Lung microvascular endothelial cell (primary cell): ENCODE results near the gene GABBR2. TPM values are rescaled to one million over a fixed set of nuclear protein-coding genes. Genes with fewer than 3 reads are reported as not detected.

Experiments
- DNase-seq, 2 donors: peaks; one replicate each; pipeline versions ENCODE4 v3.0.0 to v3.0.0-alpha.2; 2010; ENCODE audit warnings: low read depth in 2 of 2
- total RNA-seq: library from RNA; depleted of rRNA; stranded (reverse); fragments of >200 nt; gene quantifications from 2 replicates; pipeline ENCODE4 v1.2.1, GENCODE V29; 2014

Gene GABBR2
- total RNA-seq, 1 donor from 2014 or later = 1.2 TPM

- no peak for DNase-seq
Observed at GRCh38 chr9:98634685-98635336, 73.9 kb downstream of the GABBR2 start.

- DNase-seq = no peak
Observed at GRCh38 chr9:98632839-98633238, 75.9 kb downstream of the GABBR2 start.

- DNase-seq = peak; percentile 20 to 34
Observed at GRCh38 chr9:98627296-98627695, 81.4 kb downstream of the GABBR2 start.

GRCh38 chr9:98625728-98626127 is 83.0 kb downstream of the GABBR2 start:
- DNase-seq = no peak

- DNase-seq = no peak
Observed at GRCh38 chr9:98619788-98620187, 88.9 kb downstream of the GABBR2 start.

GRCh38 chr9:98615633-98616032 is 93.1 kb downstream of the GABBR2 start:
- no peak for DNase-seq

- no peak for DNase-seq
Observed at GRCh38 chr9:98614941-98615340, 93.8 kb downstream of the GABBR2 start.

- DNase-seq = no peak
Observed at GRCh38 chr9:98612061-98612752, 96.5 kb downstream of the GABBR2 start.

- no peak for DNase-seq
Observed at GRCh38 chr9:98611319-98611718, 97.4 kb downstream of the GABBR2 start.

GRCh38 chr9:98610711-98611110 is 98.0 kb downstream of the GABBR2 start:
- peak in 1 of 2 donors; percentile 70 for DNase-seq

- DNase-seq = peak; percentile 58 to 68
Observed at GRCh38 chr9:98610211-98610610, 98.5 kb downstream of the GABBR2 start.

GRCh38 chr9:98609646-98610045 is 99.1 kb downstream of the GABBR2 start:
- no peak for DNase-seq

GRCh38 chr9:98607787-98608186 is 100.9 kb downstream of the GABBR2 start:
- DNase-seq = peak; percentile 89 to 94

- DNase-seq = no peak
Observed at GRCh38 chr9:98607152-98607551, 101.6 kb downstream of the GABBR2 start.

GRCh38 chr9:98606730-98607129 is 102.0 kb downstream of the GABBR2 start:
- no peak for DNase-seq

GRCh38 chr9:98605116-98605515 is 103.6 kb downstream of the GABBR2 start:
- DNase-seq = no peak

- DNase-seq = no peak
Observed at GRCh38 chr9:98603821-98604383, 104.8 kb downstream of the GABBR2 start.

GRCh38 chr9:98602839-98603500 is 105.8 kb downstream of the GABBR2 start:
- DNase-seq = peak in 1 of 2 donors; percentile 23

- DNase-seq = no peak
Observed at GRCh38 chr9:98600631-98601030, 108.1 kb downstream of the GABBR2 start.

- no peak for DNase-seq
Observed at GRCh38 chr9:98599566-98600216, 109.0 kb downstream of the GABBR2 start.

GRCh38 chr9:98598861-98599260 is 109.9 kb downstream of the GABBR2 start:
- no peak for DNase-seq

GRCh38 chr9:98597236-98597771 is 111.4 kb downstream of the GABBR2 start:
- DNase-seq = no peak
